GM19351 (cell line): Measurements from ENCODE around the gene MGLL.
A peak's percentile ranks its signal among the peaks of the same experiment; 100 is the strongest.

Source experiments
- ATAC-seq: cut with Tn5 transposase; IDR thresholded peaks from one replicate; pipeline ENCODE4 v1.9.1; 2021; ENCODE audit warnings: mild to moderate bottlenecking, moderate library complexity; ENCODE audit not compliant: unreplicated experiment

Gene MGLL

DNA sequence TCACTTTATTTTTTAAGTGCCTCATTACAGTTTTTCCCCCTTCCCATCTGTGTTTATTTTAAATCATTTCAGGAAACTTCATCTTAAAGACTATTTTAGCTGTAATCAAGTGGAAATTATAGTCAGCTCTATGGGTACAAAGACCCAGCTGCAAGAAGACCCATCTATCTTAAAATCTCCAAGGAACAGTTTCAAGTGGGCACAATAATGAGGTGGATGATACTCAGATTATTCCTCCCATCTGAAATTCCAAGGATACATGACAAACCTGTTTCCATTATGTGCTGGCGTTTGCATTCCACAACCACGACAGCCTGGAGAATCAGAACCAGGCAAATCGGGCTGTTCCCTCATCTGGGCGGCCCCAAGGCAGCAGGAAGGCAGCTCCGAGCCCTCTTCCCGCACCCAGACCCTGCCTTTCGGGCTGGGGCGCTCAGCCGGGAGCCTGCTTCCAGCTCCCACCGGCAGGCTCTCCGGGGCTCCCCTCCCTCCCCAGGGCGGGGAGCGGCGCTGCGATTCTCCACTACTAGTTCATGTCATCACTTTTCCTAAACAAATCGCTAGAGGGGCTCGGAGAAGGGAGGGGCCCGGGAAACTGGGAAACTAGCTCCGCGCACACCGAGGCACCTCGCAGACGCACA lies at the start of gene MGLL:
MGLL (minus strand) TSS at position 475 of the 641 bp plus-strand sequence; CDS start at position 278, 197 bp downstream.
- peak; percentile 14 for ATAC-seq

- no peak for ATAC-seq
These were observed 47.8 kb upstream of the MGLL start for GRCh38 chr3:127870156-127870555.

DNA sequence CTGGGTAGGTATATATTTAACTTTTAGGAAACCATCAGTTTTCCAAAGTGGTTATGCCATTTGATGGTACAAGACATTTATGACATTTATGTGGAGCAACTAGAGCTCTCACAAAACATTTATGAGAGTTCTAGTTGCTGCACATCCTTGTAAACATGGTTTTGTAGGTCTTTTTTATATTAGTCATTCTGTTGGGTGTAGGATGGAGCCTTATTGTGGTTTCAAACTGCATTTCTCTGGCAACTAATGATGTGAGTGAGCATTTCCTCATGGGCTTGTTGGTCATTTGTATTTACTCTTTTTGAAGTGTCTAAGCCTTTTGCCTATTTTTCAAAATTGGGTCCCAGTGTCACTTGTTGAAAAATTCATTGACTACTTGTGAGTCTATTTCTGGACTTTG lies 45.7 kb upstream of the MGLL start:
- ATAC-seq: no peak

DNA sequence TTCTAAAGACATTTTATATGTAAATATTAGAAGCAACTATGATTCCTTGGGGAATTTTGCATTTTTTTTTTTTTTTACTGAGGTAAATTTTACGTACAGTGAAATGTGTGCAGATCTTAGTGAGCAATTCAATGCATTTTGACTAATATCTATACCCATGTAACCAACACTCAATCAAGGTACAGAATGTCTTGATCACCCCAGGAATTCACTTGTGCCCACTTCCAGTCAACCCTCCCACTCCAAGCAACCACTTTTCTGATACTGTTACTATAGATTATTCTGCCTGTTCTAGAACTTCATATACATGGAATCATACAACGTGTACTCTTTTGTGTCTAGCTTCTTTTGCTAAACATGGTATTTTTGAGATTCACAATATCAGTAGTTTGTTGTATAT lies 45.1 kb upstream of the MGLL start:
- no peak for ATAC-seq

GRCh38 chr3:127865941-127866340 lies 43.6 kb upstream of the MGLL start:
- ATAC-seq: no peak

- no peak for ATAC-seq
These were observed 37.9 kb upstream of the MGLL start for GRCh38 chr3:127860211-127860696.

DNA sequence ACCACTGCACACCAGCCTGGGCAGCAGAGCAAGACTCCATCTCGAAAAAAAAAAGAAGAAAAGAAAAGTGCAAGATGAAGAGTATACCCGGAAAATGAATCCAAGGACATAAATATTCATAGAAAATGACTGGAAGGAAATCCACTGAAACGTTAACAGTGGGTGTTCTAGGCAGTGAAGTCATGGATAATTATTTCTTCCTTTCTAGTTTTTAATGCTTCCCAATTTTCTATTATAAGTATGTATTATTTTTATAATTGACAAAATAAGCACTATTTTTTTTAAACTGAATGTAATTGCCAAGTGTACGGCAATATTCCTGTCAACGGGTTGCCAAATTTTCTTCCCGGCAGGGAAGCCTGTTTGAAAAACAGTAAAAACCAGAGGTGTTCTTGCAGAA lies 37.4 kb upstream of the MGLL start:
- no peak for ATAC-seq

DNA sequence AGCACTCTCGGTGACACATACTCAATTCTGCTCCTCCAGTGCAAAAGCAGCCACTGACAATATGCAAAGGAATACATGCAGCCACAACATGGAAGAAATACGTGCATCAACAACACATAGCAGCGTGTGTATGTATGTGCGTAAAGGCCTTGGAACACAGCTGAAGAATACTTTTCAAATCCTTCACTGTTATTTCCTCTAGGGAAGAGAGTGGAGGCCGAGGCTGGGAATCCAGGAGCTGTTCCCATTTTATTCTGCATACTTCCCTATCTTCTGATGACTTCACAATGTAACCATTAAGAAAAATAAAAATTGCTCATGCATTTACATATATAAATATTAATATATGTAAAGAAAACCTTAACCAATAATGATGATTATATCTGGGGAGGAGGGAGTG lies 36.6 kb upstream of the MGLL start:
- ATAC-seq: no peak

- no peak for ATAC-seq
These were observed 36.2 kb upstream of the MGLL start for GRCh38 chr3:127858521-127858920.

GRCh38 chr3:127857333-127857732 lies 35.0 kb upstream of the MGLL start:
- no peak for ATAC-seq

DNA sequence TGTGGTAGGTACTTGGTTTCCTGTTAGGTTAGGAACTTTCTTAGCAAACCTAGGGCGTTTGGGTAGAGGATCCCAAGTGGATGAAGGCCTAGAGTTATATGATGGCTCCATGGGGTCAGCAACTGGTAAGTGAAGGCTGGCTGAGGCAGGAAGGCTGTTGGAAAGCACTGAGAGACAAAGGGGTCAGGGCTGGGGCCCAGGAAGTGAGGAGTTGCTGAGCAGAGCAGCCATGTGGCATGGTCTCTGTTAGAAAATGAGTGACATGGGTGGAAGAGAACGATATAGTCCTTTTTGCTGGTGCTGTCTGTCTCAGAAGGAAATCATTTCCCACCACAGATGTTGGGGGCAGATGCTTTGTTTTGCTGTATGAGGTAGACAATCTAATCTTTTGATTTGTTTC lies 34.5 kb upstream of the MGLL start:
- ATAC-seq: no peak

DNA sequence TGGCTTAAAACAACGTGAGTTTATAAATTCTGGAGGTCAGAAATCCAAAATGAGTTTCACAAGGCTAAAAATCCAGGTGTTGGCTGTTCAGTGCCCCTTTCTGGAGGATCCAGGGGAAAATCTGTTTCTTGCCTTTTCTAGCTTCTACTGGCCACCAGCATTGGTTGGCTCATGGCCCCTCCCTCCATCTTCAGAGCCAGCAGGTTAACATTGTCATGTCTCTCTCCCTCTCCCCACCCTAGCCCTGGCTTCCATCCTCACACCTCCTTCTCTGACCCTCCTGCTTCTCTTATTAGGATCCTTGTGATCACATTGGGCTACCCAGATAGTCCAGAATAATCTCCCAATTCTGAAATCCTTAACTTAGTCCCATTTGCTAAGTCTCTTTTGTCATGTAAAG lies 32.9 kb upstream of the MGLL start:
- ATAC-seq: no peak

GRCh38 chr3:127853681-127854080 lies 31.4 kb upstream of the MGLL start:
- ATAC-seq: no peak

DNA sequence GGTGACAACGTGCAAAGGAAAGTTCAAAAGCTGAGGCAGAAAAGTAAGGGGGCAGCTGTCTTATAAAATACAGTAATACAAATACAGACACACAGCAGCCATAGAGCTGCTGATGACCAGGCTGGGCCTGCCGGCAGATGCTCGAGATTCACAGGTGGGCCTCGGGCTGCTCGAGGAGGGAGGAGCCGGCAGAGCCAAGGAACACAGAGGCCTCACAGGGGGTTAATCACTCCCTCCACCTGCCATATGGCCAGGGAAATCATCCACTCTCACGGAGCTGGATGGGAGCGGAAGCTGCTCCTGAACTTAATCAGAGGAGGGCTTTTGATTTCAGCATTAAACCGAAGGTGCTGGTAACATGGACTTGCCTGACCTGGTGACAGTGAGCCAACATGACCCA lies 29.6 kb upstream of the MGLL start:
- no peak for ATAC-seq

DNA sequence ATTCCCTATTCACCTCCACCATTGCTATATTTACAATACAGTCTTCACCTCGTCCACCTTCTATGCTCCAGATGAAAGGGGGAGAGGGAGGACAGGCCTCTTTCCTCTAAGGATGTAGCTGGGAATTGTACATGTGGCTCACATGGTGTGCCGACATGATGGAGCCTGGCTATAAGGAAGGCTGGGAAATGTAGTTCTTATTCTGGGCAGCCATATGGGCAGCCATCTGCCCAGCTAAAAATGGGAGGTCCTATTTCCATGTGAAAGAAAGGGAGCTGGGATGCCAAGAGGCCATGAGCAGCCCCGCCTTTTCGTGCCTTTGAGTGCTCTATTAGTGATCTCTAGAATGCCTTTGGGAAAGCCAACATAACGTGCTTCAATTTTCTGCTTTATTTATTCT lies 27.1 kb upstream of the MGLL start:
- no peak for ATAC-seq

DNA sequence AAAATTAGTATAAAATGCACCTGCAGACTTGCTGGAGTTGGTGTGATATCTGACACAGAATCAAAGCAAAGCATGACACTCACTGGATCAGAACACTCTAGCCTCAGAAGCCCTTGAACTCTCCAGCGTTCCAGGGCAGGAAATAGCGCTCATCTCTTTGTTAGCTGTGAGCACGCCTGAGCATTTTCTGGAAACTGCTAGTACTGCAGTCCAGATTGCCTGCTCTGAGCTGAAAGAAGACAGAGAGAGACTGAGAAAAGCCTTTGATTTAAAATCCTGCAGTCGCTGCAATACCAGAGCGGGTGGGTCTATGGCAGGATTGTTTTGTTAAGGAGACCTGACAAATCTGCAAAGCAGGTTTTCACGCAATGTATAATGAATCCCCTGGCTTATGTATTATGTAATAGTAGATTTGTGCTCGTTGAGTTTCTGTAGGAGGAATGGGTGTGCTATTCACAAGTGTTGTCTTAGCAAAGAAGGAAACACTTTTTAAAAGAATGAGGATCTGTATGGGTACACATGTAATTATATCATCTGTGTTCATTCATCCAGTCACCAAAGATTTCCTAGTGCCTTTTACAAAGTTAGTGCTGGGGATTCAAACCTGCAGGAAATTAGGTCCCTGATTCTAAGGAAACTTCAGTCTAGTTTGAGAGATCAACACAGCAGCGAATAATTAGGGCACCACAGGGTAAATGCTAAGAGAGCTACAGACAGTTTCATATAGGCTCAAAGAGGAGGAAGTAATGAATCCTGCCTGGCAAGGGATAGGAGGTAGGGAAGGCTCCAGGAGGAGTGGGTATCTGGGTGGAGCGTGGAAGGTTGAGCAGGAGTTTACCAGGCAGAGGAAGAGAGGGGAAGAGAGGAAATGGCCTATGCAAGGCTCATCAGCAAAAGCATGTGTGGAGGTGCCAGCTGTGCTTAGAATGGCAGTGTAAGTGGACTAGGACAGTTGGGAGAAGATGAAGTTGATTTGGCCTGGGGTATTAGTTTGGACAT lies 26.1 kb upstream of the MGLL start:
- ATAC-seq: no peak

DNA sequence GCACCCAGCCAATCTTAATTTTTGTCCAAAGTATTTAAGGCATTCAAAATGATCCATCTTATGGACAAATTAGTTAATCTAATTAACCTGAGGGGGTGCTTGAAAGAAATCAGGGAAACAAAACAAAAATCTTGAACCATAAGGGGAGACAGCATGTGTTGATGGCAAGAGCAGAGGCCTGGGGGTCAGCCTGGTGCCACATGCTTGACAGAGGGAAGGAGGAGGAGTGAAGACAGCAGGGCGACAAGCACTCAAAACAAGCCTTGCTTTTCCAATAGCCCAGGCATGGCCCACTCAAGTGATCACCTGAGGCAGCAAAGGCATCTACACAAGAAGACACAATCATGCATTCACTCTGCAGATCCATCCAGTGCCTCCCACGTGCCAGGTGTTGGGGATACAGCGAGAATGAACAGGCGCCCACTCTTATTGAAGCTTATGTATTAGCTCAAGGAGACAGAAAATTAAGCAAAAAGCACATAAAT lies 25.0 kb upstream of the MGLL start:
- ATAC-seq: no peak

DNA sequence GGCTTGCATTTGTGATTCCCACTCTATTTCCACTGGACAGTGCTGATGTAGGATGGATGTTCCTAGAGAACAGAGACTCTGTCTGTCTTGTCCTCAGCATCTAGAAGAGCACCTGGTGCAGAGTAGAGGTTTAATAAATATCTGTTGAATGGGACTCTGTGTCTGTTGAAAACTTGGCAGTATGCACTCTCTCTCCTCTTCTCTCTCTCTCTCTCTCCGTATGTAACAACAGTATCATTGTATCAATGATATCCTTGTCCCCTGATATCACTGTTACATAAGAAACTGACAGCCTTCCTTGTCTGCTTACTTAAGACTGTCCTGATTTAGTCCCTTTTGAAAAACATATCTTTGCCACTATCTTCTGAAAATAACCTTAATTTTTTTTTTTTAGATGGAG lies 24.3 kb upstream of the MGLL start:
- no peak for ATAC-seq

GRCh38 chr3:127844326-127844942 lies 22.1 kb upstream of the MGLL start:
- peak; percentile 71 for ATAC-seq

- ATAC-seq: no peak
These were observed 18.4 kb upstream of the MGLL start for GRCh38 chr3:127840671-127841070.

- no peak for ATAC-seq
These were observed 16.8 kb upstream of the MGLL start for GRCh38 chr3:127839099-127839498.
